ENCODE measurements around the gene LEMD3.
A peak's percentile ranks its signal among the peaks of the same experiment; 100 is the strongest.

The LEMD3 gene

GRCh38 chr12:65208964-65209654, 39.7 kb downstream of the LEMD3 start:
- H3K27ac Mint-ChIP-seq: peak overlapping the region; percentile 92
- H3K36me3 Mint-ChIP-seq (ENCODE audit: low read depth): peaks cover 18% of the 10 kb centered on the region
- peaks cover 36% of the 10 kb centered on the region for H3K4me1 Mint-ChIP-seq (ENCODE audit: low read depth)
- H3K27me3 Mint-ChIP-seq (ENCODE audit: low read depth): no peaks in the 10 kb centered on the region
- H3K4me3 Mint-ChIP-seq: peak overlapping the region; percentile 79
- H3K9me3 Mint-ChIP-seq: no peaks in the 10 kb centered on the region

- H3K27me3 Mint-ChIP-seq (ENCODE audit: low read depth): no peaks in the 10 kb centered on the region
- no peaks in the 10 kb centered on the region for H3K9me3 Mint-ChIP-seq
- H3K4me3 Mint-ChIP-seq: peak overlapping the region; percentile 79
- H3K36me3 Mint-ChIP-seq (ENCODE audit: low read depth): peaks cover 21% of the 10 kb centered on the region
- H3K4me1 Mint-ChIP-seq (ENCODE audit: low read depth): peaks cover 36% of the 10 kb centered on the region
- H3K27ac Mint-ChIP-seq: peak overlapping the region; percentile 92
Observed at GRCh38 chr12:65209655-65210043, 40.3 kb downstream of the LEMD3 start.

- Mint-ChIP-seq H3K27me3 (ENCODE audit: low read depth) (no peaks in the 10 kb centered on the region), H3K36me3 (ENCODE audit: low read depth) (peaks cover 45% of the 10 kb centered on the region), H3K4me1 (ENCODE audit: low read depth) (peaks cover 3% of the 10 kb centered on the region), H3K27ac (no peak overlapping the region), H3K9me3 (peaks cover 26% of the 10 kb centered on the region), H3K4me3 (no peak overlapping the region)
Observed at GRCh38 chr12:65217086-65217485, 47.7 kb downstream of the LEMD3 start.

GRCh38 chr12:65220761-65221160, 51.4 kb downstream of the LEMD3 start:
- peaks cover 67% of the 10 kb centered on the region for H3K36me3 Mint-ChIP-seq (ENCODE audit: low read depth)
- no peak overlapping the region for H3K27ac Mint-ChIP-seq
- peaks cover 15% of the 10 kb centered on the region for H3K4me1 Mint-ChIP-seq (ENCODE audit: low read depth)
- peaks cover 49% of the 10 kb centered on the region for H3K9me3 Mint-ChIP-seq
- no peaks in the 10 kb centered on the region for H3K27me3 Mint-ChIP-seq (ENCODE audit: low read depth)
- H3K4me3 Mint-ChIP-seq: no peak overlapping the region

- Mint-ChIP-seq H3K4me3 (no peak overlapping the region), H3K27ac (no peak overlapping the region), H3K9me3 (peaks cover 28% of the 10 kb centered on the region), H3K4me1 (ENCODE audit: low read depth) (peaks cover 23% of the 10 kb centered on the region), H3K36me3 (ENCODE audit: low read depth) (peaks cover 43% of the 10 kb centered on the region), H3K27me3 (ENCODE audit: low read depth) (no peaks in the 10 kb centered on the region)
Observed at GRCh38 chr12:65229441-65229840, 60.1 kb downstream of the LEMD3 start.

GRCh38 chr12:65232476-65233077, 63.2 kb downstream of the LEMD3 start:
- Mint-ChIP-seq H3K4me1 (ENCODE audit: low read depth) (peaks cover 7% of the 10 kb centered on the region), H3K4me3 (no peak overlapping the region), H3K27me3 (ENCODE audit: low read depth) (no peaks in the 10 kb centered on the region), H3K36me3 (ENCODE audit: low read depth) (peaks cover 23% of the 10 kb centered on the region), H3K27ac (peak overlapping the region; percentile 46), H3K9me3 (peaks cover 18% of the 10 kb centered on the region)

GRCh38 chr12:65237153-65237552, 67.8 kb downstream of the LEMD3 start:
- no peak overlapping the region for H3K4me3 Mint-ChIP-seq
- no peak overlapping the region for H3K27ac Mint-ChIP-seq
- peaks cover 3% of the 10 kb centered on the region for H3K36me3 Mint-ChIP-seq (ENCODE audit: low read depth)
- no peaks in the 10 kb centered on the region for H3K27me3 Mint-ChIP-seq (ENCODE audit: low read depth)
- peaks cover 5% of the 10 kb centered on the region for H3K4me1 Mint-ChIP-seq (ENCODE audit: low read depth)
- no peaks in the 10 kb centered on the region for H3K9me3 Mint-ChIP-seq

- peaks cover 14% of the 10 kb centered on the region for H3K36me3 Mint-ChIP-seq (ENCODE audit: low read depth)
- H3K4me3 Mint-ChIP-seq: no peak overlapping the region
- H3K27me3 Mint-ChIP-seq (ENCODE audit: low read depth): no peaks in the 10 kb centered on the region
- no peaks in the 10 kb centered on the region for H3K9me3 Mint-ChIP-seq
- H3K27ac Mint-ChIP-seq: no peak overlapping the region
- H3K4me1 Mint-ChIP-seq (ENCODE audit: low read depth): no peaks in the 10 kb centered on the region
Observed at GRCh38 chr12:65238609-65239008, 69.2 kb downstream of the LEMD3 start.

GRCh38 chr12:65248656-65249633, 79.6 kb downstream of the LEMD3 start:
- Mint-ChIP-seq H3K27me3 (ENCODE audit: low read depth) (peaks cover 4% of the 10 kb centered on the region), H3K4me1 (ENCODE audit: low read depth) (peaks cover 9% of the 10 kb centered on the region), H3K36me3 (ENCODE audit: low read depth) (peaks cover 23% of the 10 kb centered on the region), H3K27ac (no peak overlapping the region), H3K9me3 (no peaks in the 10 kb centered on the region), H3K4me3 (no peak overlapping the region)

- peaks cover 9% of the 10 kb centered on the region for H3K4me1 Mint-ChIP-seq (ENCODE audit: low read depth)
- H3K27ac Mint-ChIP-seq: no peak overlapping the region
- H3K36me3 Mint-ChIP-seq (ENCODE audit: low read depth): peaks cover 16% of the 10 kb centered on the region
- H3K4me3 Mint-ChIP-seq: no peak overlapping the region
- peaks cover 4% of the 10 kb centered on the region for H3K27me3 Mint-ChIP-seq (ENCODE audit: low read depth)
- no peaks in the 10 kb centered on the region for H3K9me3 Mint-ChIP-seq
Observed at GRCh38 chr12:65252515-65252914, 83.1 kb downstream of the LEMD3 start.

- H3K4me1 Mint-ChIP-seq (ENCODE audit: low read depth): no peaks in the 10 kb centered on the region
- H3K36me3 Mint-ChIP-seq (ENCODE audit: low read depth): no peaks in the 10 kb centered on the region
- H3K4me3 Mint-ChIP-seq: no peak overlapping the region
- no peaks in the 10 kb centered on the region for H3K9me3 Mint-ChIP-seq
- peaks cover 5% of the 10 kb centered on the region for H3K27me3 Mint-ChIP-seq (ENCODE audit: low read depth)
- no peak overlapping the region for H3K27ac Mint-ChIP-seq
Observed at GRCh38 chr12:65257986-65258385, 88.6 kb downstream of the LEMD3 start.

GRCh38 chr12:65259501-65259900, 90.1 kb downstream of the LEMD3 start:
- H3K27ac Mint-ChIP-seq: no peak overlapping the region
- H3K27me3 Mint-ChIP-seq (ENCODE audit: low read depth): peaks cover 7% of the 10 kb centered on the region
- no peaks in the 10 kb centered on the region for H3K9me3 Mint-ChIP-seq
- H3K4me1 Mint-ChIP-seq (ENCODE audit: low read depth): no peaks in the 10 kb centered on the region
- no peaks in the 10 kb centered on the region for H3K36me3 Mint-ChIP-seq (ENCODE audit: low read depth)
- no peak overlapping the region for H3K4me3 Mint-ChIP-seq

- Mint-ChIP-seq H3K36me3 (ENCODE audit: low read depth) (no peaks in the 10 kb centered on the region), H3K4me3 (no peak overlapping the region), H3K9me3 (no peaks in the 10 kb centered on the region), H3K27ac (no peak overlapping the region), H3K4me1 (ENCODE audit: low read depth) (no peaks in the 10 kb centered on the region), H3K27me3 (ENCODE audit: low read depth) (peaks cover 27% of the 10 kb centered on the region)
Observed at GRCh38 chr12:65263777-65264176, 94.4 kb downstream of the LEMD3 start.

- no peak overlapping the region for H3K27ac Mint-ChIP-seq
- peaks cover 28% of the 10 kb centered on the region for H3K27me3 Mint-ChIP-seq (ENCODE audit: low read depth)
- H3K4me3 Mint-ChIP-seq: no peak overlapping the region
- no peaks in the 10 kb centered on the region for H3K36me3 Mint-ChIP-seq (ENCODE audit: low read depth)
- no peaks in the 10 kb centered on the region for H3K4me1 Mint-ChIP-seq (ENCODE audit: low read depth)
- no peaks in the 10 kb centered on the region for H3K9me3 Mint-ChIP-seq
Observed at GRCh38 chr12:65266408-65266807, 97.0 kb downstream of the LEMD3 start.
